ENCODE results near the gene VHLL.
A peak's percentile ranks its signal among the peaks of the same experiment; 100 is the strongest.

VHLL gene

DNA sequence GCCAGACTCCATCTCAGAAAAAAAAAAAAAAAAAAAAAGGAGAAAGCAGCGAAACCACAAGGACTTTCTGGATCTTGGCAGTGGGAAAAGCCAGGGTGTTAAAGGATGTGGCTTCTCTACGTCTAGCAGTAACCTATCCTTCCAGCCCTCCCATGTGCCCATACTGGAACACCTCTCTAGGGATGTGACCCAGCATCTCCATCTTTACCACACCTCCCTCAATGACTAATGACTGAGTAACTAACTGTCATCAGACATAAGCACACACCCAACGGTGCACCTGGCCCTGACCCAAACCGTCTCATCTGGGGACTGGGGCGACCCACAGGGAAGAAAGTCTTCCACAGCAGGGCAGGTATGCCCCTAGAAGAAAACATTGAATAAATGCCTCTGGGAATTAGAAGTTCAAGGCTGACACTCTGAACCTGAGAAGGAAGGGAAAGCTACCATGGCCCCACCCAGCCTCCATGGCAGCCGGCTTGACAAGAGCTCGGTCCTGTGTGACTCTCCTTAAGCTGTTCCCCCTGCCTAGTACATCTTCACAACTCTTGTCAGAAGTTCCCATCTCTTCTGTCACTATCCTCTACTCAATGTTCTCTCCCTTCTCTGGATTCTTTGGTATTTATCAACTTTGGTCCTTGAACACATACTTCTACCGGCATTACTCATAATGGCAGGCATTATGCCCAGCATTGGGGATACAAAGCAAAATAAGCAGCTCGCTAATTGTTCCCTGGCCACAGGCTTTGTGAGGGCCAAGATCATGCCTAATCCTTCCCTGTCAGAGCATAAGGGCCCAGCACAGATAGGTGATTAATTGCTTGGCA lies 36.4 kb downstream of the VHLL start:
- no peak for TF ChIP-seq CTCF (IDR thresholded peaks at IDR 0.05; ENCODE audit: low read depth, low read length, missing control alignments)
- H3K4me3 ChIP-seq (ENCODE audit: low read depth, low read length) = no peak overlapping the region
- peak; percentile 83 for DNase-seq (ENCODE audit: low read depth)
- in situ Hi-C loops (cut with HindIII; ENCODE audit: low sequenced_read_pairs) = loop anchor here (5.0 kb wide), 1 partner anchor 50 kb away; no protein-coding TSS in a partner anchor

GRCh38 chr1:156260896-156261295 lies 38.2 kb downstream of the VHLL start:
- in situ Hi-C loops (cut with HindIII; ENCODE audit: low sequenced_read_pairs) = loop anchor here (5.0 kb wide), 1 partner anchor 51 kb away; no protein-coding TSS in a partner anchor
- no peak for DNase-seq (ENCODE audit: low read depth)
- no peak overlapping the region for H3K4me3 ChIP-seq (ENCODE audit: low read depth, low read length)
- TF ChIP-seq CTCF (IDR thresholded peaks at IDR 0.05; ENCODE audit: low read depth, low read length, missing control alignments) = no peak

- TF ChIP-seq CTCF (IDR thresholded peaks at IDR 0.05; ENCODE audit: low read depth, low read length, missing control alignments) = peak; percentile 28
- in situ Hi-C loops (cut with HindIII; ENCODE audit: low sequenced_read_pairs) = loop anchor here (5.0 kb wide), 1 partner anchor 52 kb away; no protein-coding TSS in a partner anchor
- DNase-seq (ENCODE audit: low read depth) = no peak
- no peak overlapping the region for H3K4me3 ChIP-seq (ENCODE audit: low read depth, low read length)
Measured at GRCh38 chr1:156259805-156260204, 39.3 kb downstream of the VHLL start.

- H3K4me3 ChIP-seq (ENCODE audit: low read depth, low read length) = no peak overlapping the region
- DNase-seq (ENCODE audit: low read depth) = no peak
- in situ Hi-C loops (cut with HindIII; ENCODE audit: low sequenced_read_pairs) = no loop called here
- no peak for TF ChIP-seq CTCF (IDR thresholded peaks at IDR 0.05; ENCODE audit: low read depth, low read length, missing control alignments)
Measured at GRCh38 chr1:156258859-156259258, 40.2 kb downstream of the VHLL start.

DNA sequence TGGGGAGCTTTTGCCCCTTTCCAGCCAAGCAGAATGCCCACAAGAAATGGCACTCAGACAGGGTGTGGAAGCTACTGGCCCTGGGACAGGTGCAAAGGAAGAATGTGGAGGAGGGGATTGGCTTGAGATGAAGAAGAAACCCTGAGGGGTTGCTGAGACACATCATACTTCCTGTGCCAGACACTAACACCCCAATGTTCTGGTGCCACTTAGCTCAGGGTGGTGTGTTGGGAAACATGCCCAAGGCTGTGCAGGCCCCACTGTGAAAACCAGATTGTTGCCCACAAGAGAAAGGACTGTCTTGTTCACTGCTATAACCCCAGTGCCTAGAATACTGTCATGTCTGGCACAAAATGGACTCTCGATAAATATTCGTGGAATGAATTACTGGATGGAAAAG lies 41.4 kb downstream of the VHLL start:
- no peak overlapping the region for H3K4me3 ChIP-seq (ENCODE audit: low read depth, low read length)
- in situ Hi-C loops (cut with HindIII; ENCODE audit: low sequenced_read_pairs) = no loop called here
- no peak for TF ChIP-seq CTCF (IDR thresholded peaks at IDR 0.05; ENCODE audit: low read depth, low read length, missing control alignments)
- no peak for DNase-seq (ENCODE audit: low read depth)

GRCh38 chr1:156253634-156254033 lies 45.5 kb downstream of the VHLL start:
- no peak for DNase-seq (ENCODE audit: low read depth)
- no peak for TF ChIP-seq CTCF (IDR thresholded peaks at IDR 0.05; ENCODE audit: low read depth, low read length, missing control alignments)
- in situ Hi-C loops (cut with HindIII; ENCODE audit: low sequenced_read_pairs) = no loop called here
- no peak overlapping the region for H3K4me3 ChIP-seq (ENCODE audit: low read depth, low read length)

All from astrocyte of the cerebellum (primary cell).